DND-41 (cell line): ENCODE measurements around the gene RAB29.
A peak's percentile ranks its signal among the peaks of the same experiment; 100 is the strongest.

Source experiments
- CTCF ChIP-seq: IDR thresholded peaks from 2 replicates; pipeline ENCODE4 v1.5.1; 2012; ENCODE audit warnings: borderline replicate concordance, low read length, moderate library complexity, mild to moderate bottlenecking; ENCODE audit not compliant: poor library complexity, severe bottlenecking; ENCODE audit errors: extremely low read depth
- EZH2 ChIP-seq: IDR thresholded peaks from 3 replicates; pipeline ENCODE4 v1.6.1; 2012; ENCODE audit warnings: borderline replicate concordance, low read depth, mild to moderate bottlenecking, moderate library complexity, low read length, inconsistent platforms; ENCODE audit not compliant: severe bottlenecking

GRCh38 chr1:205749234-205750137 lies 25.8 kb downstream of the RAB29 start:
- peak; percentile 20 for TF ChIP-seq CTCF
- no peak for TF ChIP-seq EZH2
